Peyer's patch (tissue), 4 donors: ENCODE measurements around the gene UNCX.

Experiments used
- CTCF ChIP-seq, 6 experiments: fragments of 450-650 bp in 4 of 6; fragments of 200-600 bp in 2 of 6; sonication (generic) in 1 of 6; IDR thresholded peaks; one replicate each; pipeline ENCODE4 v1.5.1; 2017 to 2019; ENCODE audit warnings: antibody characterized with exemption in 6 of 6, mild to moderate bottlenecking in 3 of 6, moderate library complexity in 1 of 6
- POLR2A ChIP-seq, 2 donors: fragments of 450-650 bp; IDR thresholded peaks; one replicate each; pipeline ENCODE4 v1.5.1; 2017; ENCODE audit warnings: antibody characterized with exemption in 2 of 2, mild to moderate bottlenecking in 2 of 2, moderate library complexity in 2 of 2

- TF ChIP-seq CTCF (IDR thresholded peaks at IDR 0.05): no peak
- TF ChIP-seq POLR2A (IDR thresholded peaks at IDR 0.05): no peak
Measured at GRCh38 chr7:1188720-1189294, 43.9 kb upstream of the UNCX start.
